K562 (cell line): ENCODE measurements around the gene CENPX. TPM values are rescaled to one million over a fixed set of nuclear protein-coding genes. Genes with fewer than 3 reads are reported as not detected.

Experiments
- ATAC-seq: fragments of 200-7000 bp; cut with Tn5 transposase; 3 replicates; pipeline ENCODE4 v1.9.1; 2020; ENCODE audit warnings: moderate library complexity
- BruUV-seq: library from RNA; stranded (reverse); fragments of 400-500 nt; replicated peaks from 2 replicates; lab custom pipeline; 2021; lab: Mats Ljungman, UMichigan
- CTCF ChIA-PET: fragments of 300-600 bp; formaldehyde crosslinking; extraction: SDS; loops from one replicate; lab custom pipeline; 2021; ENCODE audit warnings: low intra/inter-chr PET ratio; lab: Yijun Ruan, JAX
- POLR2A ChIA-PET: fragments of 300-600, 350-650 bp; sonication (Branson Sonifier 250); formaldehyde crosslinking; extraction: SDS; loops from one replicate; lab custom pipeline; 2021; ENCODE audit warnings: antibody characterized with exemption, inconsistent platforms; lab: Yijun Ruan, JAX
- DNase-seq, 4 experiments: peaks; one replicate each; pipeline versions ENCODE4 v3.0.0 to v3.0.0-alpha.2; 2011 to 2018; ENCODE audit warnings: low spot score in 3 of 4, mixed read lengths in 3 of 4; ENCODE audit errors: extremely low read depth in 1 of 4
- FAIRE-seq: peaks from 2 replicates; lab custom pipeline; 2011; peaks lifted over from hg19 to GRCh38; lab: Jason Lieb, UNC
- H2AFZ ChIP-seq: 2 replicates; pipeline ENCODE4 v1.6.0; 2011; ENCODE audit warnings: low read depth, low read length, control low read depth, inconsistent platforms
- H3K27ac ChIP-seq: fragments of 200-600 bp; 3 replicates; pipeline ENCODE4 v1.8.0; 2011; ENCODE audit warnings: low read depth, mild to moderate bottlenecking, control low read depth, inconsistent platforms, low read length, moderate library complexity, mixed read lengths; ENCODE audit errors: extremely low read depth
- H3K27me3 ChIP-seq, 2 experiments: fragments of 300-600 bp in 1 of 2; 2 replicates in 1 of 2; 3 replicates in 1 of 2; pipeline versions ENCODE4 v1.6.0 to v1.8.0; 2011; ENCODE audit warnings: inconsistent platforms in 2 of 2, low read length in 2 of 2, mild to moderate bottlenecking in 1 of 2, mixed read lengths in 1 of 2, moderate library complexity in 1 of 2; ENCODE audit not compliant: control insufficient read depth in 2 of 2, insufficient read depth in 2 of 2
- H3K36me3 ChIP-seq: fragments of 300-600 bp; 3 replicates; pipeline ENCODE4 v1.8.0; 2011; ENCODE audit warnings: mild to moderate bottlenecking, low read length, inconsistent platforms; ENCODE audit not compliant: control insufficient read depth, insufficient read depth
- H3K4me1 ChIP-seq, 2 experiments: fragments of 200-600 bp in 1 of 2; replicated peaks in 1 of 2; 2 replicates in 1 of 2; 3 replicates in 1 of 2; pipeline versions ENCODE4 v1.5.1 to v1.8.0; 2011; ENCODE audit warnings: inconsistent platforms in 2 of 2, low read length in 2 of 2, mild to moderate bottlenecking in 1 of 2, mixed read lengths in 1 of 2, moderate library complexity in 1 of 2; ENCODE audit not compliant: control insufficient read depth in 2 of 2, insufficient read depth in 2 of 2
- H3K4me2 ChIP-seq: 2 replicates; pipeline ENCODE4 v1.6.1; 2011; ENCODE audit warnings: low read length, control low read depth, inconsistent platforms, mixed read lengths; ENCODE audit not compliant: insufficient read depth
- H3K4me3 ChIP-seq: fragments of 200-600 bp; sonication (generic), shearing (Covaris generic); 2 replicates; pipeline ENCODE4 v1.5.1; 2016; ENCODE audit warnings: control low read depth, inconsistent platforms
- H3K79me2 ChIP-seq: fragments of 200-600 bp; 3 replicates; pipeline ENCODE4 v1.8.0; 2011; ENCODE audit warnings: low read length, inconsistent platforms; ENCODE audit not compliant: control insufficient read depth, insufficient read depth
- H3K9ac ChIP-seq, 2 experiments: 2 replicates each; pipeline versions ENCODE4 v1.6.0 to v1.6.1; 2011; ENCODE audit warnings: low read depth in 2 of 2, low read length in 2 of 2, control low read depth in 1 of 2, inconsistent platforms in 1 of 2, mild to moderate bottlenecking in 1 of 2, mixed read lengths in 1 of 2; ENCODE audit not compliant: insufficient read depth in 1 of 2
- H3K9me1 ChIP-seq: one replicate; pipeline ENCODE4 v1.6.0; 2011; ENCODE audit warnings: inconsistent platforms, mild to moderate bottlenecking, low read length, moderate library complexity; ENCODE audit not compliant: control insufficient read depth, insufficient read depth
- H3K9me3 ChIP-seq: replicated peaks from 2 replicates; pipeline ENCODE4 v1.5.1; 2011; ENCODE audit warnings: low read depth, low read length, inconsistent platforms; ENCODE audit not compliant: control insufficient read depth, insufficient read depth
- H4K20me1 ChIP-seq: replicated peaks from 2 replicates; pipeline ENCODE4 v1.6.1; 2011; ENCODE audit warnings: low read length, inconsistent platforms, mixed read lengths; ENCODE audit not compliant: control insufficient read depth, insufficient read depth
- CTBP1 ChIP-seq: fragments of 450-650 bp; IDR thresholded peaks from 2 replicates; pipeline ENCODE4 v1.6.1; 2016; ENCODE audit warnings: borderline replicate concordance
- E2F3 ChIP-seq: fragments of 250-450 bp; sonication (Bioruptor Pico); IDR thresholded peaks from 2 replicates; pipeline ENCODE4 v1.4.0; 2020; ENCODE audit warnings: mild to moderate bottlenecking
- MGA ChIP-seq: fragments of 450-650 bp; IDR thresholded peaks from 2 replicates; pipeline ENCODE4 v1.6.1; 2016; ENCODE audit warnings: mild to moderate bottlenecking, moderate library complexity
- NFE2L1 ChIP-seq: fragments of 450-650 bp; IDR thresholded peaks from 2 replicates; pipeline ENCODE4 v1.6.1; 2016; ENCODE audit warnings: missing genetic modification characterization, low read depth, mild to moderate bottlenecking, missing compliant biosample characterization, moderate library complexity, borderline replicate concordance
- NFXL1 ChIP-seq: fragments of 450-650 bp; formaldehyde crosslinking; IDR thresholded peaks from 2 replicates; pipeline ENCODE4 v1.4.0; 2021; ENCODE audit warnings: mild to moderate bottlenecking
- ZBTB7A ChIP-seq: IDR thresholded peaks from 2 replicates; pipeline ENCODE4 v1.6.1; 2011; ENCODE audit warnings: low read depth, mild to moderate bottlenecking, low read length, moderate library complexity, borderline replicate concordance; ENCODE audit not compliant: control insufficient read depth
- ZNF41 ChIP-seq: fragments of 250-450 bp; sonication (Bioruptor Pico); conservative IDR thresholded peaks from 2 replicates; pipeline ENCODE4 v1.4.0; 2020; ENCODE audit warnings: mild to moderate bottlenecking
- WGBS: fragments of 100-300 bp; shearing (Covaris generic); methylation state at CpG from one replicate; pipeline ENCODE4 v1.1.6; 2016; ENCODE audit warnings: low coverage, mixed read lengths; ENCODE audit not compliant: insufficient coverage; ENCODE audit errors: missing lambda C conversion rate; 5-methylcytosine and 5-hydroxymethylcytosine counted together
- in situ Hi-C: fragments of 300-500 bp; cut with MboI; formaldehyde crosslinking; loops from 4 replicates; pipeline ENCODE4 v1.15.0; 2018; ENCODE audit warnings: inconsistent platforms, mixed read lengths
- intact Hi-C: fragments of 100-400 bp; cut with micrococcal nuclease; formaldehyde crosslinking; loops from 2 replicates; pipeline ENCODE4 v1.14.2; 2022
- polyA plus RNA-seq, 8 experiments: library from polyadenylated mRNA; depleted of rRNA in 4 of 8; stranded (reverse) in 5 of 8; unstranded in 3 of 8; fragments of >200 nt; fragmentation: Nextera tagmentation in 2 of 8; fragmentation: Illumina TruSeq in 1 of 8; extraction: Ambion mirVana in 2 of 8; extraction: Trizol in 1 of 8; gene quantifications; 2 replicates each; pipeline versions ENCODE4 v1.2.1 to v1.2.3, GENCODE V29; 2011 to 2014; ENCODE audit warnings: inconsistent platforms in 1 of 8, missing spikeins in 1 of 8
- total RNA-seq, 7 experiments: library from RNA; depleted of rRNA in 6 of 7; stranded (reverse); fragments of >200 nt in 6 of 7; fragmentation: Illumina TruSeq in 2 of 7; extraction: Trizol in 2 of 7; gene quantifications; 2 replicates each; pipeline versions ENCODE4 v1.2.1 to v1.2.3, GENCODE V29; 2011 to 2021; ENCODE audit warnings: low replicate concordance in 1 of 7

Gene CENPX
- total and polyA plus RNA-seq, 9 of the 15 experiments (the other 6 are each of a cell fraction or from before 2014, with no cell fraction given): 32.7 to 352 (median 127) TPM

- POLR2A ChIA-PET: interaction anchor here (0.6 to 5.0 kb wide), 5 partner anchors 9 to 130 kb away, joined by 3 to 51 read pairs (median 4); partner anchors contain the start of genes ALYREF, ANAPC11, DCXR and PCYT2
- under 1% methylated on average over 10 of the region's 10 CpGs for WGBS
- H2AFZ ChIP-seq: no peak overlapping the region
- FAIRE-seq (peak; percentile 90), ATAC-seq (peak; percentile 1; the same call in 1 of the 3 replicates), DNase-seq (peak in 2 of 4 experiments; percentile 60 to 79)
- H3K4me3 ChIP-seq: peak overlapping the region; percentile 91
- no TSS peak for BruUV-seq
- H3K9ac ChIP-seq: peak overlapping the region; percentile 75 to 95
- H3K79me2 ChIP-seq: peaks cover 36% of the 10 kb centered on the region
- no peaks in the 10 kb centered on the region for H3K27me3 ChIP-seq
- CTCF ChIA-PET: interaction anchor here (6.6 kb wide), 1 partner anchor 62 kb away, joined by 103 read pairs; the partner anchor contains the start of gene NOTUM
- no peaks in the 10 kb centered on the region for H3K9me3 ChIP-seq
- peak overlapping the region; percentile 77 for H3K27ac ChIP-seq
- intact Hi-C loops: loop anchor here (1.0 to 5.0 kb wide), 3 partner anchors 45 to 161 kb away; partner anchors contain the start of genes ASPSCR1 and P4HB
- H3K9me1 ChIP-seq: no peaks in the 10 kb centered on the region
- peak overlapping the region; percentile 84 for H3K4me2 ChIP-seq
- in situ Hi-C loops: no loop called here
- peaks cover 30% of the 10 kb centered on the region; the same call in 1 of the 3 replicates for H3K36me3 ChIP-seq
- peaks cover 17% of the 10 kb centered on the region for H4K20me1 ChIP-seq
- peaks cover 14 to 91% of the 10 kb centered on the region in 2 experiments for H3K4me1 ChIP-seq
- TF ChIP-seq NFE2L1 (no peak), ZBTB7A (peak; percentile 77; the same call in 1 of the 2 replicates), CTBP1 (no peak), ZNF41 (CRISPR knock-in tag) (no peak), MGA (no peak), NFXL1 (CRISPR knock-in tag) (no peak), E2F3 (CRISPR knock-in tag) (no peak)
These were observed 773 bp downstream of the CENPX start for GRCh38 chr17:82021900-82022309.
